Panc1 (cell line): Measurements from ENCODE around the gene TNFSF9. TPM values are rescaled to one million over a fixed set of nuclear protein-coding genes. Genes with fewer than 3 reads are reported as not detected.

Experiments used
- ATAC-seq: fragments of 200-7000 bp; cut with Tn5 transposase; 2 replicates; pipeline ENCODE4 v1.9.1; 2020; ENCODE audit warnings: mild to moderate bottlenecking, moderate library complexity
- BruUV-seq: library from RNA; stranded (reverse); fragments of 400-500 nt; replicated peaks from 2 replicates; lab custom pipeline; 2021; lab: Mats Ljungman, UMichigan
- CTCF ChIA-PET: fragments of 300-600 bp; sonication (Branson Sonifier 250); formaldehyde crosslinking; loops from one replicate; lab custom pipeline; 2022; ENCODE audit warnings: antibody characterized with exemption; lab: Charles Lee
- POLR2A ChIA-PET: fragments of 300-600 bp; sonication (Branson Sonifier 250); formaldehyde crosslinking; loops from one replicate; lab custom pipeline; 2022; ENCODE audit warnings: antibody characterized with exemption; lab: Charles Lee
- DNase-seq: peaks from one replicate; pipeline ENCODE4 v3.0.0-alpha.2; 2010; ENCODE audit warnings: low read depth, low spot score
- H3K27ac ChIP-seq: 2 replicates; pipeline ENCODE4 v1.5.1; 2011; ENCODE audit warnings: mild to moderate bottlenecking, low read length, inconsistent platforms
- H3K27me3 ChIP-seq: fragments of 200-500 bp; sonication (Bioruptor generic); 2 replicates; pipeline ENCODE4 v1.6.0; 2014; ENCODE audit warnings: low read length, inconsistent platforms; ENCODE audit not compliant: control insufficient read depth, insufficient read depth
- H3K36me3 ChIP-seq: fragments of 200-500 bp; sonication (Bioruptor generic); 2 replicates; pipeline ENCODE4 v1.5.1; 2014; ENCODE audit warnings: inconsistent platforms, mild to moderate bottlenecking, low read length, moderate library complexity; ENCODE audit not compliant: control insufficient read depth, insufficient read depth
- H3K4me1 ChIP-seq: 2 replicates; pipeline ENCODE4 v1.5.1; 2011; ENCODE audit warnings: inconsistent platforms, mild to moderate bottlenecking, low read length, moderate library complexity; ENCODE audit not compliant: control insufficient read depth, insufficient read depth
- H3K4me3 ChIP-seq, 2 experiments: 2 replicates each; pipeline ENCODE4 v1.5.1; 2011 to 2012; ENCODE audit warnings: low read depth in 2 of 2, low read length in 2 of 2, mild to moderate bottlenecking in 2 of 2, inconsistent platforms in 1 of 2, moderate library complexity in 1 of 2
- H3K9me3 ChIP-seq: fragments of 200-500 bp; sonication (Bioruptor generic); 2 replicates; pipeline ENCODE4 v1.5.1; 2014; ENCODE audit warnings: low read depth, mild to moderate bottlenecking, inconsistent platforms, low read length, moderate library complexity; ENCODE audit not compliant: control insufficient read depth, insufficient read depth
- CTCF ChIP-seq: fragments of 450-650 bp; IDR thresholded peaks from 2 replicates; pipeline ENCODE4 v1.5.1; 2017; ENCODE audit warnings: mild to moderate bottlenecking
- POLR2AphosphoS5 ChIP-seq: IDR thresholded peaks from 2 replicates; pipeline ENCODE4 v1.6.1; 2012; ENCODE audit warnings: mild to moderate bottlenecking, low read depth, low read length, moderate library complexity
- REST ChIP-seq, 2 experiments: IDR thresholded peaks; 2 replicates each; pipeline ENCODE4 v1.6.1; 2011 to 2012; ENCODE audit warnings: low read depth in 2 of 2, control low read depth in 1 of 2, low read length in 1 of 2, mild to moderate bottlenecking in 1 of 2, moderate library complexity in 1 of 2; ENCODE audit not compliant: insufficient read depth in 1 of 2
- SIN3A ChIP-seq: IDR thresholded peaks from 2 replicates; pipeline ENCODE4 v1.6.1; 2012; ENCODE audit warnings: low read depth, mild to moderate bottlenecking, low read length, moderate library complexity, borderline replicate concordance; ENCODE audit not compliant: insufficient read depth
- TCF7L2 ChIP-seq: IDR thresholded peaks from 2 replicates; pipeline ENCODE4 v1.6.1; 2011; ENCODE audit warnings: mild to moderate bottlenecking, low read depth, low read length, inconsistent platforms
- in situ Hi-C: cut with HindIII; loops from 2 replicates; pipeline ENCODE4 v1.10.0; 2016; ENCODE audit warnings: low sequenced_read_pairs, low pct_unique_long_range_greater_than_20kb
- intact Hi-C: fragments of 100-400 bp; cut with micrococcal nuclease; formaldehyde crosslinking; loops from one replicate; pipeline ENCODE4 v1.10.0; 2022; ENCODE audit not compliant: unreplicated experiment
- total RNA-seq: library from RNA; stranded (reverse); gene quantifications from one replicate; pipeline ENCODE4 v1.2.1, GENCODE V29; 2021; ENCODE audit not compliant: unreplicated experiment

Gene TNFSF9
- total RNA-seq, 1 experiment from 2014 or later: 2.9 TPM

- Histone ChIP-seq H3K27me3 (no peaks in the 10 kb centered on the region), H3K4me3 (no peak overlapping the region), H3K9me3 (no peaks in the 10 kb centered on the region), H3K36me3 (no peaks in the 10 kb centered on the region), H3K27ac (no peak overlapping the region), H3K4me1 (peaks cover 3% of the 10 kb centered on the region; the same call in 1 of the 2 replicates)
- in situ Hi-C loops (no loop called here), intact Hi-C loops (no loop called here)
- POLR2A ChIA-PET: no interaction called here
- no TSS peak for BruUV-seq
- ATAC-seq (no peak), DNase-seq (no peak)
- CTCF ChIA-PET: no interaction called here
- no peak for TF ChIP-seq POLR2AphosphoS5
- no peak for TF ChIP-seq SIN3A
- TF ChIP-seq TCF7L2: no peak
- no peak for TF ChIP-seq REST (IDR thresholded peaks at IDR 0.05; ENCODE audit: insufficient read depth in 1 of 2, low read depth in 2 of 2, low read length in 1 of 2)
- TF ChIP-seq CTCF: no peak
These were observed 8.1 kb upstream of the TNFSF9 start for GRCh38 chr19:6522712-6523111.

- no peak for TF ChIP-seq TCF7L2
- no peak for TF ChIP-seq REST (IDR thresholded peaks at IDR 0.05; ENCODE audit: insufficient read depth in 1 of 2, low read depth in 2 of 2, low read length in 1 of 2)
- TF ChIP-seq POLR2AphosphoS5: no peak
- no peak for TF ChIP-seq SIN3A
- no peak for TF ChIP-seq CTCF
- H3K4me1 ChIP-seq: peaks cover 1% of the 10 kb centered on the region; the same call in 1 of the 2 replicates
- CTCF ChIA-PET: interaction anchor here (0.6 kb wide), 1 partner anchor 18 kb away, joined by 3 read pairs; no protein-coding TSS in a partner anchor
- H3K27me3 ChIP-seq: no peaks in the 10 kb centered on the region
- H3K36me3 ChIP-seq: no peaks in the 10 kb centered on the region
- ATAC-seq: no peak
- H3K9me3 ChIP-seq: no peaks in the 10 kb centered on the region
- BruUV-seq: no TSS peak
- in situ Hi-C loops: no loop called here
- intact Hi-C loops: no loop called here
- POLR2A ChIA-PET: interaction anchor here (0.6 kb wide), 1 partner anchor 256 kb away, joined by 3 read pairs; no protein-coding TSS in a partner anchor
- DNase-seq: no peak
- H3K4me3 ChIP-seq: no peak overlapping the region
- H3K27ac ChIP-seq: no peak overlapping the region
These were observed 6.5 kb upstream of the TNFSF9 start for GRCh38 chr19:6524311-6524710.
